Activated CD4-positive, CD25-positive, alpha-beta regulatory T cell treated with anti-CD3 and anti-CD28 coated beads, Interleukin-2, amount 50 U/mL, for 16 hours (primary cell): ENCODE measurements around the gene BCLAF1.
"Not testable (repeated sequence)": the region's sequence is repeated elsewhere in the genome, so short reads cannot be mapped to it uniquely, and the experiment has no call there.

ENCODE experiments used
- DNase-seq: peaks from one replicate; pipeline ENCODE4 v3.0.0-alpha.2; 2020; ENCODE audit warnings: low read depth, low spot score

BCLAF1 gene

DNA sequence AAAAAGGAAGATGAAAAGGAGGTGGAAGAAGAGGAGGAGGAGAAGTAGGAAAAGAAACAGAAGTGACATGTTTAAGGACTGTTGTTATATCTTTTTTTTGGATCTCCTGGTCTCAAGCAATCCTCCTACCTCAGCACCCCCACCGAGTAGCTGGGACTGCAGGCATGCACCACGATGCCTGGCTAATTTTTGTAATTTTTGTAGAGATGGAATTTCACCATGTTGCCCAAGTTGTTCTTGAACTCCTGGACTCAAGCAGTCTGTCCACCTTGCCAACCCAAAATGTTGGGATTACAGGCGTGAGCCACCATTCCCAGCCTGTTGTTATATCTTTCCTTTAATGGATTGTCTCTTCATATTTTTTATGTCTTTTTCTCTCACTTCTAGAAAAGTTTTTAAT, 19.5 kb upstream of the BCLAF1 start:
- no peak for DNase-seq

DNA sequence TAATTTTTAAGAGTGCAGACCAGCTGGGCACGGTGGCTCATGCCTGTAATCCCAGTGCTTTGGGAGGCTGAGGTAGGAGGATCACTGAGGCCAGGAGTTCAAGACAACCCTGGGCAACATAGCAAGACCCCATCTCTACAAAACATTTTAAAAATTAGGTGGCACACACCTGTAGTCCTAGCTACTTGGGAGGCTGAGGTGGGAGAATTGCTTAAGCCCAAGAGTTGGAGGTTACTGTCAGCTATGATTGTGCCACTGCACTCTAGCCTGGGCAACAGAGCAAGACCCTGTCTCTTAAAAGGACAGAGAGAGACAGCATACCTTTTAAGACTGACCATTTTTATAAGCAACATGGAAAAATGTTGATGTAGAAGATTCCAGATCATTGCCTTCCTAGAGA, 18.8 kb upstream of the BCLAF1 start:
- DNase-seq, result not testable (repeated sequence)

DNA sequence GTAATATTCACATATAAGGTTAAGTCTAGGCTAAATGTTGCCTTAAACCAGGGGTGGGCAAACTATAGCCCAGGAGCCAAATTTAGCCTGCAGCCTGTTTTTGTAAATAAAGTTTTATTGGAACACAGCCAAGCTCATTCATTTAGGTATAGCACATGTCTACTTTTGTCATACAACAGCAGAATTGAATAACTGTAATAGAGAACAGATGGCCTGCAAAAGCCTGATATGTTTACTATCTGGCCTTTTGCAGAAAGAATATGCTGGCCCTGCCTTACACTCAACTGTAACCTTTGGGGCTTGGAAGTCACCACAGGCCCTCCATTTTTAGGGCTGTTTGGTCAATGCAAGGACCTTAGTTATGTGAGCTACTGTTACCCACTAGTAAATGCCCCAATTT, 17.7 kb upstream of the BCLAF1 start:
- DNase-seq, result no peak

DNA sequence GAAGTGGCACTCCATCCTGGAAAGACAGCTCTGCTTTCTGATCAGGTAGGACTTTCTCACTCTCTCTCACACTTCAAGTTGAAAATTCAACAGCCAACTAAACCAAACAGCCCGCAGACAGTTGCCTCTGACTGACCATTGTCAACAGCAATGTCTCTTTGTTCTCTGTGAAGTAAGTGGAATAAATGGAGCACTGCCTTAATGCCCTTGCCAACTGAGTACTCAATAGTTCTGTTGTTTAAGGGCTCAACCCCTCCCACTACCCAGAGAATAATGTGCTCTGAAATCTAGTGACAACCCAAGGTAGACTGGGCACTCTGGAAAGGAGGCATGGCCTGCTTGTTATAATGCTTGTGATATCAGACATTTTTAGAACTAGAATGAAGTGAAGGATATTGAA, 16.8 kb upstream of the BCLAF1 start:
- DNase-seq, result no peak

DNA sequence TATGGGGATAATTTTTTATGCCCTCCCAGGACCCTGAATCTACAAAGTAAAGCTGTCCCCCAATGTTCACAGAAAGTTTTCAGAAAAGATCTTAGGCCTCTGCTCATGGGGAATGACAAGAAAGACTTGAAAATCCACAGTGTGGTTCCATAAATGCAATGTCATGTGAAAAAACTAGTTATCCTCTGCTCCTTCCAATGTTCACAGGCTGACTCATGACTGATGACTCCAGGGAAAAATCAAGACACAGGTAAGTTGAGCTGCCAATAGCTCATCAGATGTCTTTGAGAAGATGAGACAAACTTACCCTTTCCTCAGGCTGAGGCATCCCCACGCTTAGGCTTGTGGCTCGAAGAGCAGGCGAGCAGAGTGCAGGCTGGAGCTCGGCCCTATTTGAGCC, 14.8 kb upstream of the BCLAF1 start:
- no peak for DNase-seq

DNA sequence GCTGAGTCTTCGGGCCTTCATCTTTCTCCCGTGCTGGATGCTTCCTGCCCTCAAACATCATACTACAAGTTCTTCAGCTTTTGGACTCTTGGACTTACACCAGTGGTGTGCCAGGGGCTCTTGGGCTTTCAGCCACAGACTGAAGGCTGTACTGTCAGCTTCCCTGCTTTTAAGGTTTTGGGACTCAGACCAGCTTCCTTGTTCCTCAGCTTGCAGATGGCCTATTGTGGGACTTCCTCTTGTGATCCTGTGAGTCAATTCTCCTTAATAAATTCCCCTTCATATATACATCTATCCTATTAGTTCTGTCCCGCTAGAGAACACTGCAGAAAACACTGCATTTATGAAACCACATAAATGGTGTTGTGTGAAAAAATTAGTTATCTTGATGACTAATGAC, 13.9 kb upstream of the BCLAF1 start:
- DNase-seq, result no peak

DNA sequence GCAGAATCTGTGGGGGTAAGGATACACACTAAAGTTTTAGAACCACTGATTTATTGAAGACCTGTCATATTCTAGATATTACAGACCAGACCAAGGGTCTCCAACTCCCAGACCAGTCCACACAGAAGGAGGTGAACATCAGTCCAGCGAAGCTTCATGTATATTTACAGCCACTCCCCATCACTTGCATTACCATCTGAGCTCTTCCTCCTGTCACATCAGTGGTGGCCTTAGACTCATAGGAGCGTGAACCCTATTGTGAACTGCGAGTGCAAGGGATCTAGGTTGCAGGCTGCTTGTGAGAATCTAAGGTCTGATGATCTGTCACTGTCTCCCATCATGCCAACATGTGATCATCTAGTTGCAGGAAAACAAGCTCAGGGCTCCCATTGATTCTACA, 5.0 kb upstream of the BCLAF1 start:
- DNase-seq, result no peak

DNA sequence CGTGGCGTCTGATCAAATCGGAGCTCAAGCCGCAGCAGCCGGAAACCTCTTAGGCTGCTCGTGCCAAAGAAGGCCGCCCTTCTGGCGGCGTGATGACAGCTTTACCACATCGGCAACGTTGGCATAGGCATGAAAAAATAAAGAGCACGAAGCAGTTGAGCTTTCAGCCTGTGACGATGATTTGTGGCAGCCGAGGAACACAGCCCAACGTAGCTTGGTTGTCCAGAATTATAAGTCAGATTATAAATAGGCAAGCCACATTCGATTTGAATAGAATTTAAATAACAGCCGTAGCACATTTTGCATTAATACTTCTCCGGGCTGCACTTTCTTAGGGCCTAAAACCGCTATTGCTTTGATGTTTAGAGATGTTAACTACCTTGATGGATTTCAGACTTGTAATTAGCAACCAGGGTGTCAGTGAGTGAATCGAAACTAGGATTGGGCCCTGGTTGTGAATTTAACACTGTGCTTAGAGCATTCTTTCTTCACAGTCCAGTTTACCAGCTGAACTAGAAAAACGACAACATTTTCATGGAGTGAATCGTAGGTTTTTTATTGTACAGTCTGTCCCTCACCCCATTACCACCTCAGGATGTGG, 864 bp upstream of the BCLAF1 start:
- DNase-seq, result peak; percentile 63

DNA sequence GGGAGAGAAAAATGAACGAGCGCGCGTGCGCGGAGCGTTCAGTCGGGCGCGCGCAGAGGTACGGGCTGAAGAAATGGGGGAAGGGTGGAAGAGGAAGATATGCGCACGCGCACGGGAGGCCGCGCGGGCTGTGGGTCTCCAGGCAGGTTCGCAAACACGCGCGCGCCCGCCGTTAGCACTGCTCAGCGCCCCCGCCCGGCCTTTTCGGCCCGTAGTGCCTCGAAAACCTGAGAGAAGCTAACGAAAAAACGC, 393 bp downstream of the BCLAF1 start:
- peak; percentile 83 for DNase-seq

DNA sequence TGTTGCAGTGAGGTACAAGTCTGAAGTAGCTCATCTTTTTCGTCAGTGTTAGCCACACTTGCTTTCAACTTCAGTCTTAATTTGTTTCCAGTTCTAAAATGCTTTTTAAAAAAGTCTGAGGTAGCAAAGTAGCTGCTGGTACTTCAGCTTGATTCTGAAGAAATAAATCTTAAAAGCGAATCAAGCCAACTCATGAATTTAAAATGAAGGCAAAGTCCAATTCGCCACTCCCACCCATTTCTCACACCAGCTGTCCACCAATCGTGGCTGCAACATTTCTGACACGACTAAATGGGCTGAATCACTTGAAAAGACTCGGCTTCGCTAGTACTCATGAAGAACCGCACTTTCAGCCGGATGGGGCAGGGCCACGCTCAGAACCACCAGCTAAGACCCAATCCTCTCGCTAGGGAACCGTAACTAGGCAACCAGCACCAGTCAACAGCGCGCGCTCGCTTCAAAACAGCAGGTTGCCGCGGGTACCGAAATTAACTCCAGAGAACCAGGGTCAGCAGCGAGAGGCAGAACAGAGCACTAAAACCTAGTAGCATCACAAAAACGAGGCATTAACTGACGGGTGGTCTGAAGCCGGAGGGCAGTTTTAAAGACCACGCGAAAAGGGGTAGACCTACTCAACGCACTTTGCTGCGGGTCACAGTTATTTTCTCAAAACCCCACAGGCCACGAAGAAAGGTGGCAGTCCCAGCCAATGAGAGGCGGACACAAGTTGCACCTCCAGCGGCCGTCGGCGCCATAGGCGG, 900 bp downstream of the BCLAF1 start:
- DNase-seq, result peak; percentile 90

DNA sequence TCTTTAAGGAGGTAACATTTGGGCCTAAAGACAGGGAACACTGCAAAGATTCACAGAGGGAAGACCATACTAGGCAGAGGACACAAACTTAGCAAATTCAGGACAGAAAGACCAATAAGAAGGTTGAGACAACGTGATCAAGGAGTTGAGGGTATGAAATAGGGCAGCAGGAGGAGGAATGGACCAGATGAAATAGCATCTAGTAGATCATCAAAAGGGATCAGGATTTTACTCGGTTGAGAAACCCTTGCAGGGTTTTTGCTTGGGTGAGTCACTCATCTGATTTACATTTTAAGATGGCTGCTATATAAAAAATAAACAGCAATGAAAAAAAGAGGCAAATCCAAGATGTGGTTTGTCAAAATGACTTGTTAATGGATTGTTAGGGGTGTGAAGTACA, 4.7 kb downstream of the BCLAF1 start:
- no peak for DNase-seq

DNA sequence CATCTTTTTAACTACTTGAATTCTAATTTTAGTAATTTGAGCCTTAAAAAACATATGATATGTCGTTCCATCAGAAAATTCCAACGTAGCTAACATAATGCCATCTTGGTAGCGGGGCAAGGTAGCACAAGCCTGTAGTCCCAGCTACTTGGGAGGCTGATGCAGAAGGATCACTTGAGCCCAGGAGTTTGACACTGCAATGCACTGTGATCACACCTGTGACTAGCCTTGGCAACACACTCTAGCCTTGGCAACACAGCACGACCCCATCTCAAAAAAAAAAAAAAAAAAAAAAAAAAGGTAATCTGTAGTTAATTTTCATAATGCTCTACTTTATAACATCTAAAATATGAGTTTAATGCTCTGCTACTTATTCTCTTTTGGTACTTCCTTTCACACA, 6.7 kb downstream of the BCLAF1 start:
- DNase-seq, result no peak

DNA sequence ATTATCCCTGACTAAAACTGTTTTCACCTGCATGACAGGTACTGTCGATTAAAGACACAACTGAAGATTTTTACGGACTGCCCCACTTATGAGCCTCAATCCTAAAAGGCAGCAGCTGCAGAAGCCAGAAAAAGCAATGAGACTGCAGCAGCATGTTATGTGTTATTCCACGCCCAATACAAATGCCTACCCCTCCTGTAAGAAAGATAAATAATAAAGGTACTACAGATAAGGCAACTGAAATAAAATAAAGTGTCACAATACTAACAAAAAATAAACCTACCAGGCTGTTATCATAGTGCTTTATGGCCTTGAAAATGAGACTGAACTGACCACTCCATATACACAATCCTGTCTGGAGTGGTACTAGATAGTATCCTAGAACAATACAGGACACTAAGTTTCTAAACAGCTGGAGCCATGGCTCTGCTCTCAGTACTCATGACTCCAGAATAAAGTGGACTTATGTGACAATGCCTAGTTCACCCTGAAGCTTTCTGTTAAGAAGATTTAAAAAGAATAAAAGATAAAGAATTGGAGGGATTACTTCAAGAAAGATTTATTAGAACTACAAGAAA, 9.5 kb downstream of the BCLAF1 start:
- DNase-seq, result no peak

DNA sequence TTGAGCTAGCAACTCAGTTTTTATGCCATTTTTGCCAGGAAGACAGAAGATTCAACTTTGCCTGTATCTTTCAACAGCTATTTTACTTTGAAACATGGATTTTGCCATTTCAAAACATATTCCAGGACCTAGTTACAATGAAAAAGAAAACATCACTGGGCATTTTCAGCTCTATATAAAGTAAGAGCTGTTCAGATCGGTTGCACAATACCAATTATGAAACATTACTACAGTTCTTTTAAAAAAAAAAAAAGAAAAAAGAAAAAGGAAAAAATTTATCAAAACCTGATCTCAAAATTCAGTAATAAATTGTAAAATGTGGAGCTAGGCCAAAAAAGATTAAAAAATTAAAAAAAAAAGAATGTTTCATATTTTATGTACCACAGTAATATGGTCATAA, 15.6 kb downstream of the BCLAF1 start:
- no peak for DNase-seq

DNA sequence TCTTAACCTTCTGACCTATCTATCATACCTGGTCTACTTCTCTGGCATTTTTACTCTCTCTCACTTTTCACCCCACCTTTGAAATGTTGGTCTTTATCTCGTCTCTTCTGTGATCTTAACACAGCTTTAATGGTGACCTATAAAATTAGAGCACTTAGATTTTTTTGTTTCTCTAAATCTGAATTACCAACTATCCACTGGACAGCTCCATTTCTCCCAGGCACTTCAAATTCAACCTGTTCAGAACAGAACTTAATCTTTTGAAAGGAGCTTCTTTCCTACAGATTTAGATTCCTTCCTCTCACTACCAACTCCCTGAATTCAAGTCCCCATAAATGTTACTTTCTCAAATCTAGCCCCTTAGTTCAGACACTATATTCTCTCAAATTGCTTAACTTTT, 24.5 kb downstream of the BCLAF1 start:
- no peak for DNase-seq

DNA sequence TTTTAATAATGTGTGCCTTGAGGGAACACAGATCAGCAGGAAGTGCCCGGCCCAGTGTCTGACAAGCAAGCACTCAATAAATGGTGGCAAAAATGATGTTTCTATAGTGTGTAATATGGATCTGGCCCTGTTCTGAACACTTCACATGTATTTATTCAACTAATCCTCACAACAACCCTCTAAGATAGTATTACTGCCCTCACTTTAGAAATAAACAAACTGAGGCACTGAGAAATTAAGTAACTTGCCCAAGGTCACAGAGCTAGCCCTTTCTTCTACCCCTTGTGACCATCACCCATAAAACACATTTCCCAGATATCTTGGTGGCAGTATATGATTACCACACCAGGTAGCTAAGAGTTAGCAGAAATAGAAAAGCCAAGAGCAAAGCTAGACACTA, 26.7 kb downstream of the BCLAF1 start:
- DNase-seq, result no peak

DNA sequence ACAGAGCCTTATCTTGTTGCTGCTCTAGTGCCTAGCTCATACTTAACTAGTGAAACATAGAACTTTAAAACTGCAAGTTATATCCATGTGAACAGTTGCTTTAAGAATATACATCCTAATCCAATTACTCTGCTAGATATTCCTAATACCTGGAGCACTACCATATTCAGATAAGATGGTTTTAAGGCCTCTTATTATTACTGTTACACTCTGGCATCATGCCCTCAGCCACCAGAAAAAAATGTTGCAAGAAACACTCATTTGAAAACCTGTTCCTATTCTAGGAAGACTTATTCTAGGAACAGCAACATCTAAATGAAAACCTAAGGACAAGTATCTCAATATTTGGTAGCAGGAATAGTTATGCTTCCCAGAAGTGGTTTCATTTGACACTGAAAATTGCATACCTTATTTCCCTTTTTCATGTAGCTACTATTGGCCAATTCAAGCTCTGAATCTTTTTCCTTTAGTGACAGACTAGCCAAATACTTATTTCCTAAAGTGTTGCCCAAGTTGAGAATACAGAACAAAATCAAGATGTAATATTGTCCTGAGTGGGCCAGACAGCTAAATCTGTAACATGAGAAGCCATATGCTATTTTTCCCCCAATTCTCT, 34.7 kb downstream of the BCLAF1 start:
- no peak for DNase-seq

DNA sequence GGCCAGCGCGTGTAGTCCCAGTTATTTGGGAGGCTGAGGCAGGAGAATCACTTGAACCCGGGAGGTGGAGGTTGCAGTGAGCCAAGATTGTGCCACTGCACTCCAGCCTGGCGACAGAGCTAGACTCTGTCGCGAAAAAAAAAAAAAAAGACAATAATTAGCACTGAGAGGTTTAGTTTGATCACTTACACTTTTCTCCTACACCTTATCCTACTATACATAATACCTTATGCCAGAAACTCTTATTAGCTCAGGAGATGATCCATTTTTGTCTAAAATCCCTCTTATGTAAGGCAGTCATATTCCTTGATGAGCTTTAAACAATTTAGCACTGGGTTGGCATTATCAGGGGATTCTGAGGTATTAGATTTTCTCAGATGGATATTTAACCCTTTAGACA, 35.9 kb downstream of the BCLAF1 start:
- no peak for DNase-seq

DNA sequence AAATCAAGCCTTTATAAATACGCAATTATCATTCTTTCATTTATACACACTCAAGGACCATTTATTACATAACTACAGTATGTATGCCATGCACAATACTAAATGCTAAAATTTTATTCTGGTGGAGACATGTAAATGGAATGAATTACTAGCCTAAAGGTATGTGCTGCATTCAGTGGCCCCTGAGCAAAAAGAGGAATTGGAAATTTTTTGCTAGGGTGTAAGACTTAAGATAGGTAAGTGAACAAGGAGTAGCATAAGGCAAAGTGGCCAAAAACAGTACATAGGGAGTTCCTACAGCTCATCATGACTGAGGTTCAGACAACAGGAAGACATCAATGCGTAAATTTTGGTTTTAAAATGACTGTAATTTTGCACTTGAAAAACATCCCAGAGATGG, 37.2 kb downstream of the BCLAF1 start:
- no peak for DNase-seq

DNA sequence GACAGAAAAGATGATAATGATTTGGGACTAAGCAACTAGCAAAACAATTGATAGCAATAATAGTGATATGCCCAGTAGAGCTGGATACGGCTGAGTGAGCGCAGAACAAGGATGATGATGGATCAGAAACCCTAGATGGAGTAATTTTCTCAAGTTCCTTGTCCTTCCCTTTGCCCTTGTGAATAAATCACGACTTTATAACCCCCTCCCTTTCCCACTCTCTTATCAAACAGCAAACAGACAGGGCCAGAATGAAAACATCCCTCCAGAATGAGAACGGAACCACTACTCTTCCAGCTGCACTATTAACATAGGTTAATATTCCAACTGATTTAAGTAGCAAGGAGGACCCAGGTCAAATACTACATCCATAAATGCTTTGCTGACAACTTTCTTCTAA, 38.3 kb downstream of the BCLAF1 start:
- DNase-seq, result no peak

DNA sequence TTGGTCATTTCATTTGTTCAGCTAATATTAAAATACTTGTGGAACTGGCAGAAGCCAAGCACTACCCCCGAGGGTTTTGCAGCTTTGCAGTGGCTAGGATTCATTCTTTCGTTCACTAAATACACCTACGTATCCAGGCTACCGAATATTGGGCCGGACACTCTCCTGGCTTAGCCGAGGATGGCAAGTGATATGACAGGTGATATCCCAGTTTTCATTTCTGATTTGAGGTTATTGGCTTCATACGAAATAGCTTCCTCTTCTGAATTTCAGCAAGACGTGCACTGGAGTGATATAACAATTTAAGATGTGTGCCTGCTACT, 39.0 kb downstream of the BCLAF1 start:
- no peak for DNase-seq

DNA sequence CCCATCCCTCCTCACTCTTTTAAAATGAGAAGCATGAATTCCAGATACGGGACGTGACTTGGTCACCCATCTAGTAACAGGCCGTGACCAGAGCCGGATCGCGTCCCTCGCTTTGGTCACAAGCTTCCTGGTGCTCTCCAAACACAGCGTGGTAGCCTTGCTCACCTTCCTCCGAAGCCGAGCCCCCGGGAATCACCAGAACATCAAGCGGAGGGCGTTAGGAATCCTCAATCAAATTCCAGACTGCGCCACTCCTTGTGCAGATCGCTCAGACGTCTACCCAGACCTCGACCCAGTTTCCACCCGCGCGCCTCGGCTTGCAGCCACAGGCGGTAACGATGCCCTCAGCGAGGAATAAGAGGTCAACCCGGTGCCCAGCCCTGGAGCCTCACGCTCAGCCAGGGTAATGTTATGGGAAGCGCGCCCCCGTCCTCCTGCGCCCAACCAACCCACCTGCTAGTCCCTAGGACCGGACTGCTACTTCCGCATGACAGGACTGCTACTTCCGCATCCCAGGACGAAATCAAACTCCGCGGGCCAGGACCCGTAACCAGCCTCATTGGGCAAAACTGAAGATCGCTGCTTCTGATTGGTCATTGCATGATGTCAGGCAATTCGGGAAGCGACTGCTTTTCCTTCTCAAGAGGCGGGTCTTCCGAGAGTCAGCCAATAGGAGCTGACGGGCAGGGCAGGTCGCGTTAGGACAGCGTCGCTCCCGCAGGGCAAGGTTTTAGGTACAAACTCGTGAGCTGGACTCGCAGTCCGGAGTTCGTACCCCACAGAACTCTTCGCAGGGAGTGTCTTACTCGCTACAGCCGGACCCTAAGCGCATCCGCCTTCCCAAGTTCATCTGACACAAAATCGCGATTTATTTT, 39.6 kb downstream of the BCLAF1 start, which contains the start of gene MTFR2:
MTFR2 (minus strand) TSS at position 501 of the 875 bp plus-strand sequence. CDS start 1,212 bp downstream, outside the sequence.
- DNase-seq, result peak; percentile 92
